HepG2 (cell line): ENCODE measurements around the gene IQCM. TPM values are rescaled to one million over a fixed set of nuclear protein-coding genes. Genes with fewer than 3 reads are reported as not detected.

Source experiments
- ATAC-seq: fragments of 200-7000 bp; cut with Tn5 transposase; 3 replicates; pipeline ENCODE4 v1.9.1; 2020; ENCODE audit warnings: mild to moderate bottlenecking, moderate library complexity
- BruUV-seq: library from RNA; stranded (reverse); fragments of 400-500 nt; replicated peaks from 2 replicates; lab custom pipeline; 2021; lab: Mats Ljungman, UMichigan
- CTCF ChIA-PET: fragments of 300-600 bp; formaldehyde crosslinking; extraction: SDS; loops from one replicate; lab custom pipeline; 2021; ENCODE audit warnings: low total read pairs, inconsistent platforms, low intra/inter-chr PET ratio; lab: Yijun Ruan, JAX
- POLR2A ChIA-PET: fragments of 350-600 bp; sonication (Branson Sonifier 250); formaldehyde crosslinking; loops from one replicate; lab custom pipeline; 2020; ENCODE audit warnings: antibody characterized with exemption, inconsistent platforms; lab: Yijun Ruan, JAX
- DNase-seq: peaks from one replicate; pipeline ENCODE4 v3.0.0-alpha.2; 2015; ENCODE audit warnings: low spot score
- FAIRE-seq: peaks from 3 replicates; lab custom pipeline; 2011; peaks lifted over from hg19 to GRCh38; lab: Jason Lieb, UNC
- H2AFZ ChIP-seq: one replicate; pipeline ENCODE4 v1.6.1; 2011; ENCODE audit warnings: low read length, inconsistent platforms
- H3K27ac ChIP-seq: fragments of 300-600 bp; 3 replicates; pipeline ENCODE4 v1.8.0; 2011; ENCODE audit warnings: mixed run types, mild to moderate bottlenecking, mixed read lengths, low read length, inconsistent platforms; ENCODE audit not compliant: insufficient read depth; ENCODE audit errors: extremely low read length
- H3K27me3 ChIP-seq, 2 experiments: fragments of 200-600 bp in 1 of 2; 2 replicates in 1 of 2; 3 replicates in 1 of 2; pipeline versions ENCODE4 v1.6.0 to v1.8.0; 2011; ENCODE audit warnings: low read length in 2 of 2, mild to moderate bottlenecking in 2 of 2, moderate library complexity in 2 of 2, inconsistent platforms in 1 of 2; ENCODE audit not compliant: insufficient read depth in 2 of 2, control insufficient read depth in 1 of 2
- H3K36me3 ChIP-seq, 2 experiments: fragments of 200-600 bp in 1 of 2; replicated peaks in 1 of 2; 2 replicates in 1 of 2; 3 replicates in 1 of 2; pipeline versions ENCODE4 v1.5.1 to v1.8.0; 2011; ENCODE audit warnings: low read length in 2 of 2, inconsistent platforms in 1 of 2; ENCODE audit not compliant: insufficient read depth in 2 of 2, control insufficient read depth in 1 of 2
- H3K4me1 ChIP-seq: 2 replicates; pipeline ENCODE4 v1.5.1; 2012; ENCODE audit warnings: low read length, inconsistent platforms; ENCODE audit not compliant: insufficient read depth
- H3K4me2 ChIP-seq: 2 replicates; pipeline ENCODE4 v1.6.0; 2011; ENCODE audit warnings: low read depth, low read length, inconsistent platforms
- H3K4me3 ChIP-seq, 3 experiments: fragments of 200-600 bp in 1 of 3; sonication (generic), shearing (Covaris generic) in 1 of 3; replicated peaks in 1 of 3; 2 replicates each; pipeline ENCODE4 v1.5.1; 2011 to 2016; ENCODE audit warnings: low read length in 3 of 3, inconsistent platforms in 2 of 3, low read depth in 2 of 3, mild to moderate bottlenecking in 2 of 3, control low read depth in 1 of 3, mixed read lengths in 1 of 3; ENCODE audit not compliant: insufficient read depth in 1 of 3
- H3K79me2 ChIP-seq: one replicate; pipeline ENCODE4 v1.6.1; 2011; ENCODE audit warnings: low read length, inconsistent platforms; ENCODE audit not compliant: insufficient read depth
- H3K9ac ChIP-seq: 2 replicates; pipeline ENCODE4 v1.6.0; 2011; ENCODE audit warnings: mild to moderate bottlenecking, low read depth, low read length, inconsistent platforms; ENCODE audit not compliant: insufficient read depth
- H3K9me3 ChIP-seq: 2 replicates; pipeline ENCODE4 v1.5.1; 2012; ENCODE audit warnings: mild to moderate bottlenecking, low read length
- H4K20me1 ChIP-seq: 2 replicates; pipeline ENCODE4 v1.6.0; 2011; ENCODE audit warnings: inconsistent platforms, mild to moderate bottlenecking, low read length, moderate library complexity; ENCODE audit not compliant: insufficient read depth
- DMTF1 ChIP-seq: sonication (generic); formaldehyde crosslinking; IDR thresholded peaks from 2 replicates; pipeline ENCODE4 v1.4.0; 2020; ENCODE audit warnings: mild to moderate bottlenecking, missing genetic modification reagents
- FOXA3 ChIP-seq: IDR thresholded peaks from 2 replicates; pipeline ENCODE4 v1.6.1; 2016; ENCODE audit warnings: missing genetic modification reagents, missing compliant biosample characterization
- HHEX ChIP-seq: IDR thresholded peaks from 2 replicates; pipeline ENCODE4 v1.6.1; 2016; ENCODE audit warnings: control low read depth
- HNF4G ChIP-seq, 2 experiments: sonication (generic) in 1 of 2; formaldehyde crosslinking in 1 of 2; IDR thresholded peaks; 2 replicates each; pipeline versions ENCODE4 v1.4.0 to v1.6.1; 2011 to 2020; ENCODE audit warnings: borderline replicate concordance in 2 of 2, low read depth in 2 of 2, mild to moderate bottlenecking in 2 of 2, low read length in 1 of 2, missing genetic modification reagents in 1 of 2, moderate library complexity in 1 of 2
- ISL2 ChIP-seq: sonication (generic); formaldehyde crosslinking; IDR thresholded peaks from 2 replicates; pipeline ENCODE4 v1.5.0; 2020; ENCODE audit warnings: missing genetic modification reagents
- MTA3 ChIP-seq: sonication (generic); formaldehyde crosslinking; IDR thresholded peaks from 2 replicates; pipeline ENCODE4 v1.4.0; 2020; ENCODE audit warnings: missing genetic modification reagents
- NAIF1 ChIP-seq: sonication (generic); formaldehyde crosslinking; IDR thresholded peaks from 2 replicates; pipeline ENCODE4 v1.5.0; 2020; ENCODE audit warnings: mild to moderate bottlenecking, missing genetic modification reagents, borderline replicate concordance
- NR2F2 ChIP-seq: IDR thresholded peaks from 2 replicates; pipeline ENCODE4 v1.6.1; 2012; ENCODE audit warnings: low read depth, inconsistent platforms, borderline replicate concordance
- POGZ ChIP-seq: sonication (generic); formaldehyde crosslinking; IDR thresholded peaks from 2 replicates; pipeline ENCODE4 v1.4.0; 2020; ENCODE audit warnings: mild to moderate bottlenecking, missing genetic modification reagents
- SATB2 ChIP-seq: sonication (generic); formaldehyde crosslinking; IDR thresholded peaks from 2 replicates; pipeline ENCODE4 v1.5.0; 2020; ENCODE audit warnings: missing genetic modification reagents
- SRSF1 ChIP-seq: fragments of 200-400 bp; formaldehyde crosslinking; optimal IDR thresholded peaks from 2 replicates; pipeline ENCODE3; 2017; ENCODE audit warnings: mild to moderate bottlenecking, low read depth, low read length, moderate library complexity
- TBX3 ChIP-seq: fragments of 450-650 bp; IDR thresholded peaks from 2 replicates; pipeline ENCODE4 v1.6.1; 2017; ENCODE audit warnings: antibody characterized with exemption, mild to moderate bottlenecking, inconsistent platforms, borderline replicate concordance
- TEF ChIP-seq: sonication (generic); formaldehyde crosslinking; IDR thresholded peaks from 2 replicates; pipeline ENCODE4 v1.5.0; 2020; ENCODE audit warnings: missing genetic modification reagents
- ZNF724P ChIP-seq: sonication (generic); formaldehyde crosslinking; IDR thresholded peaks from 2 replicates; pipeline ENCODE4 v1.8.0; 2022; ENCODE audit warnings: missing genetic modification reagents, borderline replicate concordance
- ZNF879 ChIP-seq: sonication (generic); formaldehyde crosslinking; IDR thresholded peaks from 2 replicates; pipeline ENCODE4 v1.8.1; 2023; ENCODE audit warnings: missing genetic modification reagents
- ZSCAN21 ChIP-seq: sonication (generic); formaldehyde crosslinking; IDR thresholded peaks from 2 replicates; pipeline ENCODE4 v1.8.0; 2022; ENCODE audit warnings: mild to moderate bottlenecking, missing genetic modification reagents, moderate library complexity, borderline replicate concordance
- WGBS: methylation state at CpG from one replicate; pipeline ENCODE4 v1.1.6; 2017; ENCODE audit warnings: low lambda C conversion rate; 5-methylcytosine and 5-hydroxymethylcytosine counted together
- in situ Hi-C: cut with HindIII; loops from 2 replicates; pipeline ENCODE4 v1.10.0; 2017; ENCODE audit warnings: low pct_unique_long_range_greater_than_20kb; ENCODE audit not compliant: extremely low pct_ligation_motif_present
- intact Hi-C: fragments of 100-400 bp; cut with micrococcal nuclease; formaldehyde crosslinking; loops from one replicate; pipeline ENCODE4 v1.10.0; 2022; ENCODE audit not compliant: unreplicated experiment
- polyA plus RNA-seq, 8 experiments: library from polyadenylated mRNA; depleted of rRNA in 3 of 8; stranded (reverse) in 7 of 8; unstranded in 1 of 8; fragments of >200 nt; fragmentation: Illumina TruSeq in 4 of 8; extraction: Trizol in 4 of 8; gene quantifications; 2 replicates each; pipeline versions ENCODE4 v1.2.1 to v1.2.3, GENCODE V29; 2011 to 2016; ENCODE audit warnings: low read depth in 4 of 8, missing spikeins in 1 of 8, mixed read lengths in 1 of 8; ENCODE audit not compliant: insufficient read depth in 1 of 8
- total RNA-seq, 5 experiments: library from RNA; depleted of rRNA; stranded (reverse); fragments of >200 nt; fragmentation: Illumina TruSeq; extraction: Trizol; gene quantifications; 2 replicates each; pipeline ENCODE4 v1.2.3, GENCODE V29; 2016; ENCODE audit warnings: low read depth in 1 of 5
- TF ChIP-seq, protein P1 (sequence below): sonication (generic); formaldehyde crosslinking; IDR thresholded peaks from 2 replicates; pipeline ENCODE4 v1.4.0; 2020; ENCODE audit warnings: mild to moderate bottlenecking, missing genetic modification reagents
- TF ChIP-seq, protein P2 (sequence below): sonication (generic); formaldehyde crosslinking; IDR thresholded peaks from 2 replicates; pipeline ENCODE4 v1.4.0; 2020; ENCODE audit warnings: mild to moderate bottlenecking, low read depth, missing genetic modification reagents

Gene IQCM
- total and polyA plus RNA-seq, 2 of the 13 experiments (the other 11 are each of a cell fraction or from before 2014, with no cell fraction given) = not detected

- in situ Hi-C loops = no loop called here
- BruUV-seq = no TSS peak
- Histone ChIP-seq H3K27ac (no peak overlapping the region), H3K27me3 (no peaks in the 10 kb centered on the region), H3K9me3 (peaks cover 15% of the 10 kb centered on the region), H3K4me3 (no peak overlapping the region), H3K4me2 (no peak overlapping the region), H3K4me1 (no peaks in the 10 kb centered on the region), H4K20me1 (no peaks in the 10 kb centered on the region), H3K36me3 (no peaks in the 10 kb centered on the region), H2AFZ (no peak overlapping the region), H3K9ac (no peak overlapping the region), H3K79me2 (no peaks in the 10 kb centered on the region)
- ChIA-PET CTCF (no interaction called here), POLR2A (no interaction called here)
- whole genome bisulfite sequencing = 0% methylated on average over 1 of the region's 1 CpG
- TF ChIP-seq, protein P1, sequence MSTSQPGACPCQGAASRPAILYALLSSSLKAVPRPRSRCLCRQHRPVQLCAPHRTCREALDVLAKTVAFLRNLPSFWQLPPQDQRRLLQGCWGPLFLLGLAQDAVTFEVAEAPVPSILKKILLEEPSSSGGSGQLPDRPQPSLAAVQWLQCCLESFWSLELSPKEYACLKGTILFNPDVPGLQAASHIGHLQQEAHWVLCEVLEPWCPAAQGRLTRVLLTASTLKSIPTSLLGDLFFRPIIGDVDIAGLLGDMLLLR (CRISPR knock-in tag) = no peak
- TF ChIP-seq TEF = no peak
- no peak for TF ChIP-seq NAIF1 (CRISPR knock-in tag)
- TF ChIP-seq, protein P2, sequence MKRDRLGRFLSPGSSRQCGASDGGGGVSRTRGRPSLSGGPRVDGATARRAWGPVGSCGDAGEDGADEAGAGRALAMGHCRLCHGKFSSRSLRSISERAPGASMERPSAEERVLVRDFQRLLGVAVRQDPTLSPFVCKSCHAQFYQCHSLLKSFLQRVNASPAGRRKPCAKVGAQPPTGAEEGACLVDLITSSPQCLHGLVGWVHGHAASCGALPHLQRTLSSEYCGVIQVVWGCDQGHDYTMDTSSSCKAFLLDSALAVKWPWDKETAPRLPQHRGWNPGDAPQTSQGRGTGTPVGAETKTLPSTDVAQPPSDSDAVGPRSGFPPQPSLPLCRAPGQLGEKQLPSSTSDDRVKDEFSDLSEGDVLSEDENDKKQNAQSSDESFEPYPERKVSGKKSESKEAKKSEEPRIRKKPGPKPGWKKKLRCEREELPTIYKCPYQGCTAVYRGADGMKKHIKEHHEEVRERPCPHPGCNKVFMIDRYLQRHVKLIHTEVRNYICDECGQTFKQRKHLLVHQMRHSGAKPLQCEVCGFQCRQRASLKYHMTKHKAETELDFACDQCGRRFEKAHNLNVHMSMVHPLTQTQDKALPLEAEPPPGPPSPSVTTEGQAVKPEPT (CRISPR knock-in tag) = no peak
- TF ChIP-seq SATB2 (CRISPR knock-in tag) = no peak
- no peak for TF ChIP-seq FOXA3 (CRISPR knock-in tag)
- no peak for TF ChIP-seq ZNF879 (CRISPR knock-in tag)
- no peak for TF ChIP-seq SRSF1
- TF ChIP-seq ISL2 (CRISPR knock-in tag) = no peak
- TF ChIP-seq HNF4G (IDR thresholded peaks at IDR 0.05; ENCODE audit: borderline replicate concordance, low read depth, low read length) = no peak
- no peak for TF ChIP-seq HNF4G (CRISPR knock-in tag; IDR thresholded peaks at IDR 0.05; ENCODE audit: borderline replicate concordance, low read depth)
- no peak for TF ChIP-seq POGZ (CRISPR knock-in tag)
- no peak for TF ChIP-seq ZSCAN21 (CRISPR knock-in tag)
- no peak for TF ChIP-seq TBX3
- TF ChIP-seq DMTF1 (CRISPR knock-in tag) = no peak
- no peak for TF ChIP-seq HHEX (CRISPR knock-in tag)
- no peak for TF ChIP-seq NR2F2
- TF ChIP-seq MTA3 (CRISPR knock-in tag) = no peak
- no peak for TF ChIP-seq ZNF724P
- no peak for ATAC-seq
- FAIRE-seq = no peak
- intact Hi-C loops = no loop called here
- no peak for DNase-seq
These were observed 95.8 kb downstream of the IQCM start for GRCh38 chr4:149719806-149720205.
